Measurements from ENCODE around the gene FGGY.

FGGY gene

DNA sequence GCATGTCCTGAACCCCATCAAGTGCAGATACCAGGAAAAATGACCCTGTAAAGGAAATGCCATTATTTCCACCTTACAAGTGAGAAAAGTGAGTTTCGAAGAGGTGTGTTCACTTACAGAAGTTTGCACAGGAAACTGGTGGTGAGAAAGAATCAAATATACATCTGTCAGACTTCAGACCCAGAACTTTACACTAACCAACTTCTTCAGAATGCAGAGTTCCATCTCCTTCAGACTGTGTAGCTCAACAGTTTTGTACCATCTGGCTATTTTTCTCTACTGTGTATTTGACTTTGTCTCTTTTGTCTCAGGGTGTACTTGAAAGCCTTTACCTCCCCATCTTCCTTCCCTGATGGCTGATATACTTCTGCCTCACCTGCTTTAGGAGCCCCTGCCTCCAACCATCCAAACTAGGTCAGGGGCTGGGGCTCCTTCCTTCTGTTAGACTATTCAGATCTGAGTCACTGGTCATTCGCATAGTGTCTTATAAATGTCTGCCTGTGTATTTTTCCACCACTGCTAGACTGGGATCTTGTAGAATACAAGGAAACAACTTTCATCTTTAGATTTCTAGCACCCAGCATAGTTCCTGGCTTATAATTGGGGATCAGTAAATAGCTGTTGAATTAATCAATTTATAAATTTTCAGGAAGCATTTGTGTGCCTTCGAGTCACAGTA lies 247.9 kb downstream of the FGGY start:
- WGBS, 2 experiments: 98 to 100% methylated on average over 3 of the region's 3 CpGs

DNA sequence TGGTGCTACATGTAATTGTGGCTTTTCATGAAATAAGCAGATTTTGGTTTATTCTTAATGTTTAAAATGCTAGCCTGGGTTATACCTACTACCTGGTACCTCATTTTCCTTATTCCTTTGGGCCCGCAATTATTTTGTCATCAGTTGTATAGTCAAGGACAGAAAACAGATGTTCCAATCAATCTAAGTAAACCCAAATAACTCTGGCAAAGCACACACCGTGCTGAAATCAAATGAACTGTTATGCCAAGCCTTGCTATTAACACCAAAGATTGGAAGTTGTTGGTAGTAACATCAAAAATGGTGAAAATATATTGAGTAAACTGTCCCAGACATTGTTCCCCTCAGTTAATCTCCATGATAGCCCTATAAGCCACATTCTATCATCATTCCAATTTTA lies 248.9 kb downstream of the FGGY start:
- no peak overlapping the region for H3K4me3 ChIP-seq (ENCODE audit: insufficient read depth, low read depth, low read length)
- no peak overlapping the region for H3K27ac ChIP-seq (ENCODE audit: insufficient read depth, low read depth, low read length, poor library complexity, severe bottlenecking)
- no peaks in the 10 kb centered on the region for H3K36me3 ChIP-seq (ENCODE audit: control insufficient read depth, insufficient read depth, low read length)
- H3K27me3 ChIP-seq (ENCODE audit: control insufficient read depth, insufficient read depth, low read length, poor library complexity, severe bottlenecking): no peaks in the 10 kb centered on the region
- H3K9me3 ChIP-seq (ENCODE audit: control insufficient read depth, low read length): peaks cover under 1% of the 10 kb centered on the region
- H3K4me1 ChIP-seq (ENCODE audit: control insufficient read depth, insufficient read depth, low read length): peaks cover 6% of the 10 kb centered on the region
- WGBS, 2 experiments: 98 to 100% methylated on average over 1 to 2 of the region's 2 CpGs

More for the DNA sequence above, 247.9 kb downstream of the FGGY start:
- Histone ChIP-seq H3K27me3 (ENCODE audit: control insufficient read depth, insufficient read depth, low read length, poor library complexity, severe bottlenecking) (no peaks in the 10 kb centered on the region), H3K9me3 (ENCODE audit: control insufficient read depth, low read length) (no peaks in the 10 kb centered on the region), H3K27ac (ENCODE audit: insufficient read depth, low read depth, low read length, poor library complexity, severe bottlenecking) (no peak overlapping the region), H3K36me3 (ENCODE audit: control insufficient read depth, insufficient read depth, low read length) (no peaks in the 10 kb centered on the region), H3K4me1 (ENCODE audit: control insufficient read depth, insufficient read depth, low read length) (peaks cover 6% of the 10 kb centered on the region), H3K4me3 (ENCODE audit: insufficient read depth, low read depth, low read length) (no peak overlapping the region)

DNA sequence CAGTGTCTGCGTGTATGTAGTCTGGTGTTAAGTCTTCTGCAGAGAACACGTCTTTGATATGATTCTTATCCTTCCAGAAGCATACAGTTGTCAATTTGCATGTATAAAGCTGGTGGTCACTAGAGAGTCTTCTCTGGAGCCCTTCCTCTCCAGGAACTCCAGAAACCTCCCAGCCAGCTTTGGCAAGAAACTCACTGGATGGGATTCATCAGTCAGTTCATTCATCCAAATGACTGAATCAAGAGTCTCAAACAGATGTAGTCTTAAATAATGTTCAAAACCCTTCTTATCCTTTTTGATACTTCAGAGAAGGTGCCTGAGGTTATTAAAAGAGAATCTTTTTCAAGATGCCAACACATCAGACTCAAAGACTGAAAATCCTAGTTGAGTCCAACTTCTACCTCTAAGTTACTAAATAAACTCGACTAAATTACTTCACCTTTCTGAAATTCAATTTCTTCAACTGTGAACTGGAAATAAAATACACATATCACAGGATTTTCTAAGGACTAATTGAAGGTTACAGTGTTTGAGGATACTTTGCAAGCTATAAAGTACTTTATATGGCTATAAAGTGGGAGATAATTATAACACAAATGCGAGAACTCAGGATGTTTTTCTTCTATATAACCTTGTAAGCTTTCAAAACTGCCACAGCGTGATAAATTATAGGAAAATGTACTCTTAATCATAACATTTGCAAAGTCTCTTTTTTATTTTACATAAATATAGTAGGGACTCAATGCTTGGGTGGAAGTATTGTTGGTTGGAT lies 252.4 kb downstream of the FGGY start:
- WGBS, 2 experiments: 95 to 96% methylated on average over 3 to 5 of the region's 5 CpGs

DNA sequence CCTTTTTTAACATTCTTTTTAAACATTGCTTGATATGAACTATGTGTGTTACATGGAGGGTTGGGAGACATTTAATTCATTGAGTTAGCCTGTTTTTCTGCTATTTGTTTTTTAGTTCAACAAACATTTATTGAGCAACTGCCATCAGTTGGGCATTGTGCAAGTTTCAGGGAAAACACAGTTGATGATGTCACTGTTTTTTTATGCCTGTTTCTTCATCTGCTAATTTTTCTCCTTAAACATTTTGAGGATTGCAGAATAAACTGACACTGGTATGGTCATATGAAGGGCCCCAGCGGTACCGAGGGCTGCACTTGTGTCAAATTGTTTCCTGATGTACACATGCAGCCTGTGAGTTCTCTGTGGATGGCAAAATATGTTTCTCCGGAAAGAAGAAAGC lies 253.0 kb downstream of the FGGY start:
- H3K36me3 ChIP-seq (ENCODE audit: control insufficient read depth, insufficient read depth, low read length): no peaks in the 10 kb centered on the region
- H3K27ac ChIP-seq (ENCODE audit: insufficient read depth, low read depth, low read length, poor library complexity, severe bottlenecking): no peak overlapping the region
- peaks cover 11% of the 10 kb centered on the region for H3K4me1 ChIP-seq (ENCODE audit: control insufficient read depth, insufficient read depth, low read length)
- H3K4me3 ChIP-seq (ENCODE audit: insufficient read depth, low read depth, low read length): no peak overlapping the region
- peaks cover 3% of the 10 kb centered on the region for H3K9me3 ChIP-seq (ENCODE audit: control insufficient read depth, low read length)
- no peaks in the 10 kb centered on the region for H3K27me3 ChIP-seq (ENCODE audit: control insufficient read depth, insufficient read depth, low read length, poor library complexity, severe bottlenecking)
- 96 to 97% methylated on average over 3 of the region's 3 CpGs for WGBS, 2 experiments

More for the DNA sequence above, 252.4 kb downstream of the FGGY start:
- Histone ChIP-seq H3K4me3 (ENCODE audit: insufficient read depth, low read depth, low read length) (no peak overlapping the region), H3K27ac (ENCODE audit: insufficient read depth, low read depth, low read length, poor library complexity, severe bottlenecking) (no peak overlapping the region), H3K9me3 (ENCODE audit: control insufficient read depth, low read length) (peaks cover 3% of the 10 kb centered on the region), H3K4me1 (ENCODE audit: control insufficient read depth, insufficient read depth, low read length) (peaks cover 5% of the 10 kb centered on the region), H3K27me3 (ENCODE audit: control insufficient read depth, insufficient read depth, low read length, poor library complexity, severe bottlenecking) (no peaks in the 10 kb centered on the region), H3K36me3 (ENCODE audit: control insufficient read depth, insufficient read depth, low read length) (no peaks in the 10 kb centered on the region)

DNA sequence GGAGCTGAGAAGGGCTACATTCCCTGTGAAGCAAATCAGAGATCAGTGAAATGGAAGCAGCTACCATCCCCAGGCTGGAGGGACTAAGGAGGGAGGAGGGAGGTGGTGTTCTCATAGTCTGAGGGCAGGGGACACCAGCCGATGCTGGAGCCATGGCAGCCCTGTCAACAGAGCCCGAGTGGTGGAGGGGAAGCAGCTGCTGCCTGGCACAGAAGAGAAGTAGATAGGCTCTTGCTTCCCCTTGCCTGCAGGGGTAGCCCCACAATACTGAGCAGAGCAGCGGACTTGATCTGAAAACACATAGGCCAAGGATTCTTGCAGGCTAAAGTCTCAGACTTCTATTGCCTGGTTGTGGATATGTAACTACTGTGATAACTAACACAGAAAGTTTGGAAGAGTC lies 255.1 kb downstream of the FGGY start:
- Histone ChIP-seq H3K36me3 (ENCODE audit: control insufficient read depth, insufficient read depth, low read length) (no peaks in the 10 kb centered on the region), H3K4me3 (ENCODE audit: insufficient read depth, low read depth, low read length) (no peak overlapping the region), H3K9me3 (ENCODE audit: control insufficient read depth, low read length) (peaks cover 3% of the 10 kb centered on the region), H3K27me3 (ENCODE audit: control insufficient read depth, insufficient read depth, low read length, poor library complexity, severe bottlenecking) (no peaks in the 10 kb centered on the region), H3K27ac (ENCODE audit: insufficient read depth, low read depth, low read length, poor library complexity, severe bottlenecking) (no peak overlapping the region), H3K4me1 (ENCODE audit: control insufficient read depth, insufficient read depth, low read length) (peaks cover 14% of the 10 kb centered on the region)
- 88 to 90% methylated on average over 3 of the region's 3 CpGs for WGBS, 2 experiments

DNA sequence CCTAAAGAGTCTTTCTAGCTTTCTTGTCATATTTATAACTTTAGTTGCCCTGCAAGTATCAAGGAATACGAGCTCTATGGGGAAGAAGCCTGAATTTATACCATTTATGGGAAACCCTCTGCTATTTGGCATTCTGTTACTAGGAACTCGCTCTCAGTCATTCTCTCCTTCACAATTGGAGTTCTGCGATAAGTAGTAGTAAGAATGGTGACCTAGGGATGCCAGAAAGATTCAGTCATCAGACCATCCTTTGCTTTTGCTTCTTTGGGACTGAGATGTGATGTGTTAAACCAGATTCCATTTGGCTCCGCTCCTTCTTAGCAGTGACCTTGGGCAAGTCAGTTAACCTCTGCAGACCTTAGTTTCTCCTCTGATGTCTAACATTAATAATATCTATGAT lies 256.5 kb downstream of the FGGY start:
- no peaks in the 10 kb centered on the region for H3K36me3 ChIP-seq (ENCODE audit: control insufficient read depth, insufficient read depth, low read length)
- peaks cover 3% of the 10 kb centered on the region for H3K9me3 ChIP-seq (ENCODE audit: control insufficient read depth, low read length)
- WGBS, 2 experiments: 96 to 98% methylated on average over 4 of the region's 4 CpGs
- no peaks in the 10 kb centered on the region for H3K27me3 ChIP-seq (ENCODE audit: control insufficient read depth, insufficient read depth, low read length, poor library complexity, severe bottlenecking)
- H3K4me1 ChIP-seq (ENCODE audit: control insufficient read depth, insufficient read depth, low read length): peaks cover 14% of the 10 kb centered on the region
- no peak overlapping the region for H3K4me3 ChIP-seq (ENCODE audit: insufficient read depth, low read depth, low read length)
- no peak overlapping the region for H3K27ac ChIP-seq (ENCODE audit: insufficient read depth, low read depth, low read length, poor library complexity, severe bottlenecking)

DNA sequence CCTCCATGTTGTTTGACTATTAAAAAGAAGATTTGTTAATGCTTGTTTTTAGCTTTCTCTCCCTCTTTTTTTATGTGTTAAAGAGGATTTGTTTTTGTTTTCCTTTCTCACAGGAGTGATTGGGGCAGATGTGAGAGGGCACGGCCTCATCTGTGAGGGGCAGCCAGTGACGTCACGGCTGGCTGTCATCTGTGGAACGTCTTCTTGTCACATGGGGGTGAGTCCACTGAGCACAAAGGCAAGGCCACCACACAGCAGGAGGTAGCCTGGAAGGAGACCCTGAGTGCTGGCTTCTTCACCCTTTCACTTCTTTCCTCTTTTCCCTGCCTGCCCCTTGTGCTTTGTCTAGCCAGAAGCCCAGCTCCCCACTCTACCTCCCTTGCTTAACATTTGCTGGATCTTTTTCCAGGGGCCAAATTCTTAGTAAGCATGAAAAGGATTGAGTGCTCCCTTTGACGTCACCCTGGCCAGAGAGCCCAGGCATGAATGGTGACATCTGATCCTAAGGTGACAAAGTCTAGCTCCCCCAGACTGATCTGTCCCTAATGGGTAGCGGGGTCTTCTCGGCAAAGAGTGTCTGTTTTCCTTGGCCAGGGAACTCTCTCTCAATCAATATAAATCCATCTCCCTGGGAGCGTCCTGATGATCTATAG lies 257.2 kb downstream of the FGGY start:
- H3K4me1 ChIP-seq (ENCODE audit: control insufficient read depth, insufficient read depth, low read length): peaks cover 14% of the 10 kb centered on the region
- H3K9me3 ChIP-seq (ENCODE audit: control insufficient read depth, low read length): peaks cover 3% of the 10 kb centered on the region
- no peak overlapping the region for H3K4me3 ChIP-seq (ENCODE audit: insufficient read depth, low read depth, low read length)
- no peaks in the 10 kb centered on the region for H3K27me3 ChIP-seq (ENCODE audit: control insufficient read depth, insufficient read depth, low read length, poor library complexity, severe bottlenecking)
- peak overlapping the region; percentile 69 for H3K27ac ChIP-seq (ENCODE audit: insufficient read depth, low read depth, low read length, poor library complexity, severe bottlenecking)
- H3K36me3 ChIP-seq (ENCODE audit: control insufficient read depth, insufficient read depth, low read length): no peaks in the 10 kb centered on the region
- WGBS, 2 experiments: 75 to 76% methylated on average over 8 of the region's 8 CpGs

DNA sequence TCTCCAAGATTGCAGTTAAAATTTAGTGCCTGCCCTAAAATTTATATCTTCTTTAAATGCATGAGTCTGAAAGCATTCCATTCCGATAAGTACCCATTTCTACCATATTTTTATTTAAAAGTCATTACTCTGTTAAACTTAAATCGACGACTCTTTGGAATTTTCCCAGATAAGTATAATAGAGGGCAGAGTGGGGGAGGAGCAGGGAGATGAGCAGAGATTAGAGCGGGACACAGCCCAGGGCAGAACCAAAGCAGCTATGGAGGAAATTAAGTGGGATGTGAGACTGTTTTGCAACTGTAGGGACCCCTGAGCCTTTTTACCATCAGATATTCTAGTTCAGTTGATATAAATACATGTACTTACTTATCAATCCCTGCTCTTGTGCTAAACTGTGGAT lies 257.9 kb downstream of the FGGY start:
- peaks cover 3% of the 10 kb centered on the region for H3K9me3 ChIP-seq (ENCODE audit: control insufficient read depth, low read length)
- H3K36me3 ChIP-seq (ENCODE audit: control insufficient read depth, insufficient read depth, low read length): no peaks in the 10 kb centered on the region
- WGBS, 2 experiments: 87% methylated on average over 4 of the region's 4 CpGs
- peaks cover 14% of the 10 kb centered on the region for H3K4me1 ChIP-seq (ENCODE audit: control insufficient read depth, insufficient read depth, low read length)
- no peak overlapping the region for H3K27ac ChIP-seq (ENCODE audit: insufficient read depth, low read depth, low read length, poor library complexity, severe bottlenecking)
- no peak overlapping the region for H3K4me3 ChIP-seq (ENCODE audit: insufficient read depth, low read depth, low read length)
- no peaks in the 10 kb centered on the region for H3K27me3 ChIP-seq (ENCODE audit: control insufficient read depth, insufficient read depth, low read length, poor library complexity, severe bottlenecking)

DNA sequence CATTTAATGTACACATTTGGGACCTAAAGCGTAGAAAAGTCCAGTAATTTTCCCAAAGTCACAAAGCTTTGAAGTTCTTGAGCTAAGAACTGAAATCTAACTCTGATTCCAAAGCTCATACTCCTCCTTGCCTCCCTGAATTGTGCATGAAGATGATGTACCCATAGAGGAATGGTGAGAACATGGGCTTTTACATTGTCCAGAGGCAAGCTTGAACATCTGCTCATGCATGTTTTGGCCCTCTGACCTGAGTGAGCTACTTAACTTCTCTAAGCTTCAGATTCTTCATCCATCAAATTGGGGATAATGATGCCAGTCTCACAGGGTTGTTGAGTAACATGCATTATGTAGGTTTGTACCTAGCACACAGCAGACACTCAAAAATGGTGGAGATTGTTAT lies 259.5 kb downstream of the FGGY start:
- Histone ChIP-seq H3K36me3 (ENCODE audit: control insufficient read depth, insufficient read depth, low read length) (no peaks in the 10 kb centered on the region), H3K4me1 (ENCODE audit: control insufficient read depth, insufficient read depth, low read length) (peaks cover 14% of the 10 kb centered on the region), H3K27ac (ENCODE audit: insufficient read depth, low read depth, low read length, poor library complexity, severe bottlenecking) (no peak overlapping the region), H3K9me3 (ENCODE audit: control insufficient read depth, low read length) (no peaks in the 10 kb centered on the region), H3K27me3 (ENCODE audit: control insufficient read depth, insufficient read depth, low read length, poor library complexity, severe bottlenecking) (no peaks in the 10 kb centered on the region), H3K4me3 (ENCODE audit: insufficient read depth, low read depth, low read length) (no peak overlapping the region)
- 97 to 100% methylated on average over 1 of the region's 1 CpG for WGBS, 2 experiments

Measured in ectodermal cell (in vitro differentiated cells).